ENCODE measurements around the gene BARHL2.

BARHL2 gene

GRCh38 chr1:90724361-90724760 lies 7.3 kb upstream of the BARHL2 start:
- FAIRE-seq = no peak

DNA sequence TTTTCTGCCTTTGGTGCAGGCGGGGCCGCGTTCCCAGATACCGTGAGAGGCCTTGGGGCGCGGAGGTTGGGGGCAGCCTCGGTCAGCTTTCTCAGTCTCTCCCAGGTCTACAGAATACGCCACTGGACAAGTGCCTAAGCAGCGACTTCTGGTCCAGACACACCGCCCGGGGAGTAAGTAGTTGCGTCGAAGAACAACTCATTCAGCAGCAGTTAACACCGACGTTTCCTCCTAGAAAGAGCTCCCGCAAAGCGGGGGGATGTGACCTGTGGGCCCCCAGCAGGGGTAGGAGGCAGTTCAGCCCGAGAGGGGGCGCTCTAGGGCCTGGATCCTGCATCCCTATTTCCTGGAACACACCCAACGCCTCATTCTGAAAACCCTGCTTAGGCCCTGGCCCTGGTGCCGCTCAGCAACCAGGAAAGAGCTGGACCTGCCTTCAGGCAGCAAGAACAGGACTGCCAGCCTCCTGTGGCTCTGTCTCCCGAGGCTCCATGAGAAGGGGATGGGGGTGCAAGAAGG lies 6.5 kb upstream of the BARHL2 start:
- no peak for FAIRE-seq

DNA sequence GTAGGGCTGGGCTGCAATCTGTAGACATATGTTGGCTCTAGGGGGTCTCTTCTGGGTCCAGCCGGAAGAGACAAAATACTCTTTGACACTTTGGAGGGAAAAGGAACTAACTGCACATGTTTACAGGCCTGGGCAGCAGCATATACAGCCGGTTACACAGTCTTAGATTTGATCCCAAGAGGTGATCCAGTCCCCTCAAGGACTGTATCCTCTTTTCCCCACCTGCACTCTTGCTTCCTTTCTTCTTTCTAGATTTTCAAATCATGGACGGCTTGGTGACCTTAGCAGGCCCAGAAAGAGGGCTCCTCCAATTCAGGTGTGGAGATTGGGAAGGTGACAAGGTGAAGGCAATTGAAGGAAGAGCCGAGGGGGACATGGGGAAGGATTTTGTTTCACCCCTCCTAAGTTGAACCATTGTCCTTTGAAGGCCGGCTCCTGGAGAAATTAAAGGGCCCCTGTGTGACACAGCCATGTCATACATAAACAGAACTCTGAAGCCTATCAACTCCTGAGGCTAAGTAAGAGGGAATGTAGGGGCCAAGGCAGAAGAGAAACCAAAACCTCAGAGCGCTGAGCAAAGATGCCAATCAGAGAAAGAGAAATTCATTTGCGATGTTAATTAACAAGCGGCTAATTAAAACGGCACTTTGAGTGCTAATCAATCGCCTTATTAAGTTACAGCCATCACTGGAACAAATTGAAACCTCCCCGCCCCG lies 5.9 kb upstream of the BARHL2 start:
- FAIRE-seq = no peak

DNA sequence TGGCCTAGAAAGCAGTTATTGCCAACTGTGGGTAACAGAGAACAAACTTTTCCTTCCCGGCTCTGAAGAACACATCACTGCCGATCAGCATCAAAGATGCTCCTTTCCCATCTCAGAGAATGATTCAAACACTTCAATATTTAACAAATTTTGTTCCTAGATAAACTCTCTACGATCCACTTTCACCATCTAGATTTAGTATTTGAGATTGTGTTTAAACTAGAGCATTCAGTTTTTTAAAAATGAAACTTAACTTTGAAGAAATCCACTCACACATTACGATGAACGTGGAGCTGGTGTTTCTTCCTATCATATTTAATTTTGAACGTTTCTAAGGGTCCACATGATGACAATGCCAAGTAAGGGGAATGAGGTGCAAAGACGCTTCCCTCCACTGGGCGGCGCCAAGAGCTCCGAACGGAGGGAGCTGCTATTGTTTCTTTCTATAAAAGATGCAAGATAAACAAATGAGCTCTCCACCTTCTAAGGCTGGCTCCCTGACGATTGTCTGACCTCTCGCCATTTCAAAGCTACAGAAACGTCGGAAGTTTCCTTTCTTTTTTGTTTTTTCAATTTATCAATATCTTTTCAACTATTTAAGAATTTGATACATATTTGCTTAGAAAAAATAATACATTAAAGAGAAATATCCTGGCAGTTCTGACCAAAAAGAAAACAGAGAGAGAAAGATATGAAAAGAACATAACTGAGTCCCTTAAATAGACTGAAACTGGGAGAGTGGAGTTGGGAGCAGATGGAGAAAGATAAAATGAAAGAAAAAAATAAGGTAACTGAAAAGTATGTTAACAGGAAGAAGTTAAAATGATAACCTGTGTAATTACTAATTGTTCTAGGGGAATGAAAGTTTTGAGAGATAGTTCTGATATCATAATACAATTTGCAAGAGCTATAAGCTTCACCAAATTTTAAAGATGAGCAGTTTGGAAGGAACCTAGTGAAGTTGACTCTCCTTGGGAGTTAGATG lies 4.4 kb upstream of the BARHL2 start:
- peak; percentile 81 for FAIRE-seq

DNA sequence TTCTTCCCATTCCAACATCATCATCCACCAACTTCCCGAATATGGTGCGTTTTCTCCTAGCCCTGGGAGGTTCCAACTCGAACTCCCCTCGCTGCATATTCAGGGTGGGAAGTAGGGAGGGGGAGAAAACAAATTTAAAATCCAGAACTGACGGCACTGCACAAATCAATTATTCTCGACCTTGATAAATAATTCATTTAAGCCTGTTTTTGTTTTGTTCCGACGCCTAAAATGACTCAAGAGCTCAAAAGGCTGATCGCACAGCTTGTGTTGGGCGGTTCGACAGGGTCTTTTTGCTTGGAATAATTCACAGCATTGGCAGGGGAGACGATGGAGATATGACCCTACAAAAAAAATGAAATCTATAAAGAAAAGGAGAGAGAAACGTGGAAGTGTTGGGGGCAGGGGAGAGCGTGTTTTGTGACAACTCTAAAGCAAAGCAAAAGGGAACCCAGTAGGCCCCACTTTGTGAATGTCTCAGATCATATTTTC lies 3.1 kb upstream of the BARHL2 start:
- no peak for FAIRE-seq

GRCh38 chr1:90719330-90720144 lies 2.4 kb upstream of the BARHL2 start:
- no peak for FAIRE-seq

GRCh38 chr1:90718411-90719329 lies 1.6 kb upstream of the BARHL2 start:
- FAIRE-seq = no peak

DNA sequence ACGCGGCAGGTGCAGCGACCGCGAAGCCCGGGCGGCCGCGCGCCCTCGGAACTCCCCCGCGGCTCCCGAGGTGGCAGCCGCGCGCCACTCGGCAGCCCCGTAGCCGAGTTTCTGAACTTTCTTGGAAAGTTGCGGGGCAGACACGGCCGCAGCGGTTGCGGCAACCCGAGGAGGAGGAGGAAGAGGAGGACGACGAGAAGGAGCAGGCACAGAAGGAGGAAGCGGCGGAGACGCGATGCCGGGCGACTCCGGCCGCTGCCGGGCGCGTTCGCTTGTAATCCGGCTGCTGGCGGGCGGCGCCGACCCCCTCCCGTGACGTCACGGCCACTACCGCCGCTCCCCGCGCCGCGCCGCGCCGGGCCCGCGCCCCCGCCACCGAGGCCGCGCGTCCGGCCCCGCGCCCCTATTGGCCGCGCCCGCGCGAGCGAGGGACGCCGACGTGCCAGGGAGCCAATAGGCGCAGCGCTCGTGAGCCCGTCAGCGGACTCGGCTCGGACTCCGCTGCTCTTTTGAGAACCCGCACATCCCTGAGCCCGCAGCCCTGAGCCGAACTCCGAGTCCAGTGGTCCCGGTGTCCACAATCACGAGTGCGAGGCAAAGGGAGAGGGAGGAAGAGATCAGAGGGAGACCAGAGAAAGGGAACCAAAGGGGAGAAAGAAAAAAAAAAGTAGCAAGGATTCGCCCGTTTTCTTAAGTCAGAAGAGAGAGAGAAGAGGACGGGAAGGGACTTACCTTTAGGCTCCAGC lies 736 bp upstream of the BARHL2 start:
- FAIRE-seq = no peak

DNA sequence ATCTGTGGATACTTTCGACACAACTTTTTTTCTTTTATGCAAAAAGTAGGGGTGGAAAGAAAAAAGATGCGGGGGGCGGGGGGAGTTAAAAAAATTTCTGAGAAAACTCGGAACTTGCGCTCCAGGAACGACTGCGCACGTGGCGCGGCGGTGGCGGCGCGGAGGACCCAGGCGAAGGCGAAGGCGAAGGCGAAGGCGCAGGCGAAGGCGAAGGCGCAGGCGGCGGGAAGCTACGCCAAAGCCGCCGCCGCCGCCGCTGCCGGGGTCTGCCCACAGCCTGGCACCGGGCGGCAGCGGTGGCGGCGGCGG lies 208 bp upstream of the BARHL2 start:
- no peak for FAIRE-seq

DNA sequence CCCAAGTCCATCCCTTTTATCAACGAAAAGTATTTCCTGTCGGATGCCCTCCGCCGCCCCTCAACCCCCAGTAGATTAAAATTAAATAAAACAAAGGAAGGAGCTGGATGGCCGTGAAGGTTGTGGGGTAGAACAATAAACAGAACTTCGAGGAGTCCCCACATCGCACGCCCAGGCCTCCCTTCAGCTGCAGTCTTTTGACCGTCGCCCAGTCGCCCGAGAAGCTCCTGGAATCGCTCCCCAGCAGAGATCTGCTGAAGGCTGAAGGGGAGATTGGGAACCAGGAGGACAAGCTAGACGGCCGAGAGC lies 905 bp downstream of the BARHL2 start:
- no peak for FAIRE-seq

DNA sequence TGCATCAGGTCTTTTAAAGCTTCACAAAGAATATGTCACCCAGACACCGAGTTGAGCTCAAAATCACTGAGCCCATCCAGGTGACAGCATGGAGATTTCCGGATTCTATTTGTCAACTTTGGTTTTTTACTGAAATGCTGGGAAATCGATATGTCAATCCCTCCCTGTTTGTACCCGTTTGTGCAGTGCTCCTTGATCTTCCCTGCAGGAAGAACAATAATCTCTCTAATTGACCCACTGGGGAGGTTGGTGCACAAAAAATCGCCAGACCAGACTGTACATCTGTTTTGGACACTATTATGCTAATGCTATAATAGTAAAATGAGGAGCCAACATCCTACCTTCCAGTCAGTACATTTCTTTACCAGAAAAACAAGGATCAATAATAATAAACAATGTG lies 1.8 kb downstream of the BARHL2 start:
- no peak for FAIRE-seq

GRCh38 chr1:90714521-90714951 lies 2.6 kb downstream of the BARHL2 start:
- no peak for FAIRE-seq

DNA sequence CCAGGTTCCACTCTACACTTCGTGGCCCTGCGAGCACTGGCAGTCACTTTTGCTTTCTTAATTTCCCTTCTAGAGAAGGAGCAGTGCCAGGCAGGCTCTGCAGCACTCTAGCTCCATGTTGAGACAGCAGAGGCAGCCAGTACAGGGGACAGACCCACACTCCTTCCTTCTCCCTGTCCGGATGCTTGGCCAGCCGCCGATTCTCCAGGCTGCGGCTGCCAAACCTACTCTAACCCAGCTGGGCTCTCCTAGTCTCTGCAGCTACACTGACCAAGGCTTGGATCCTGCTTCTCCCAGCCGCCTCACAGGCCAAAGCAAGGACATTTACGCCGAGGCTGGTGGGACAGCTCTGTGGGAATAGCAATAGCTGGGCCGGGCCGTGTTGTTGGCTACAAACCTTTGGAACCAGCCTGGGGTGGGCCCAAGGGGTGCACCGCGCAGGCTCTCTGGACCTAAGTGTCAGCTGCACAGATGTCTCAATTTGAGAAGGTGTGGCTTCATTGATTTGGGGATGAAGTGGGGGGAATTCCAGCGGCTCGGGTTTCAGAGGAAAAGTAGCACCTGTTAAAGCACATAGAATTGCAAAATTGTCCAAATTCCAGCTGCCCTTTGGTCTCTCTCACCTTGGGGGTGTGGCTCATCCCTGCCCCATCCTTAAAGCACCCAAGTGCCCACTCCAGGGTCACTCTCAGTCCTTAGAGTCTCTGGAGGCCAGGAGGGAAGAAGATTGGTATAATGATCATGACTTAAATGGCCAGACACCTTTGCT lies 3.2 kb downstream of the BARHL2 start:
- FAIRE-seq = no peak

DNA sequence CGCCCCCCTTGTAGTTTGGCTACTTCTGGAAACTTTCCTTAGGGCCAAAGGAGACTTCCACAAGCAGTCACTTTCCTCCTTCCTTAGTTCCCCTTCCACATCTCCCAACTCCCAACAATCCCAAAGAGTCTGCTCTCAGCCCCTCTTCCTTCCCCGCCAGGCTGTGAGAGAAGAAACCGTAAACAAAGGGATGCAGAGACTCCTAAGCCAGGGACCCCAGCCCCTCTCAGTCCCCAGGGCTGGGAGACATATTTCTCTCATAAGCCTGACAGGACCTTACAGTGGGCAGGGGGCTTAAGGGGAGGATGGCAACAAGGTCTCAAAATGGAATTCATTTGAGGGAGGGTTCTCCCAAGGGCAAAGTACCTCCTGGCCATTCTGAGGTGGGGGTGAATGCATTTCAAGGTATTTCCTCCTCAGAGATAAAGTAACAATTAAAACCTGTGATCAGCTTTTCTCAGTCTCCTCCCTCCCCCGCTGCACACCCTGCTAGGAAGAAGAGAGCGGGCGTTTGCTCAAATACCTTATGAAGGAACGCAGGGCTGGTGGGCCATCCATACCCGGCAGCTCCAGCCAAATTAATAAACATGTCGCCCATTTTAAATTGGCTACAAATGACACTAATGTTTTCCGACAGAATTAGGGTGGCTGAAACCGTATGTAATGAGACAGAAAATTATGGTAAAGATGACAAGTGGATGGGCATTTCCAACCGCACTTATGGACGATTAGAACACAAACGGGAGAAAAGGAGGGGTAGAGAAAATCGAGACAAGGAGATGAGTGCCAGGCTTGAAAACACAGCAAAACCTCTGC lies 4.0 kb downstream of the BARHL2 start:
- no peak for FAIRE-seq

DNA sequence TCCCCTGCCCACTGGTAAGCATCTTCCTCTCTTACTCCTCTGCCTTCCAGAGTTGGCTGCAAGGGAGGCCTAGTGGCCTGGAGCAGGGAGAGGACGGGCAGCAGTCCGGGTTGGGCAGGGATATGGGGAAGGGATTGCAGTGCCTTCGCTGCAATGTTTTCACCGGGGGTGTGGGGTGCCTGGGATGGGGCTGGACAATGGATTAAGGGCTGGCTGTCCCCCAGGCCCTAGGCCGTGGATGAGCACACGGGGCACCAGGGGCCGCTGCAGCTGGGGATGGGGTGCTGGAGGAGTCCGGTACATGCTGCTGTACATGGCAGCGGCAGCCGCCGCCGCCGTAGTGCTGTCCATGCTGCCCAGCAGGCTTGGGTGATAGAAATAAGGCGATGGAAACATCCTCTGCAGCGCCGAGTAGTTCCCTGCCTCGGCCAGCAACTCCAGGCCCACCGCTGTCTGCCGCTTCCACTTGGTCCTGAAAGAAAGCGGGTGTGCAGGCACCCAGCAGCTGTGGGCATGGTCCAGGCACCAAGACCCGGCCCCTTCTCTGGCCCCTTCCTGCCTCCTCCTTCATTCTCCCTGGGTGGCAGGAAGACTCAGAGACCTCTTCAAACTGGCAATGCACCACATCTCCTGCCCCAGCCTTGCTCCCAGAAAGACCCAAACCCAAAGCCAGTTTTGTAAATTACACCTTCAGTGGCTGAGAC lies 4.8 kb downstream of the BARHL2 start:
- no peak for FAIRE-seq

DNA sequence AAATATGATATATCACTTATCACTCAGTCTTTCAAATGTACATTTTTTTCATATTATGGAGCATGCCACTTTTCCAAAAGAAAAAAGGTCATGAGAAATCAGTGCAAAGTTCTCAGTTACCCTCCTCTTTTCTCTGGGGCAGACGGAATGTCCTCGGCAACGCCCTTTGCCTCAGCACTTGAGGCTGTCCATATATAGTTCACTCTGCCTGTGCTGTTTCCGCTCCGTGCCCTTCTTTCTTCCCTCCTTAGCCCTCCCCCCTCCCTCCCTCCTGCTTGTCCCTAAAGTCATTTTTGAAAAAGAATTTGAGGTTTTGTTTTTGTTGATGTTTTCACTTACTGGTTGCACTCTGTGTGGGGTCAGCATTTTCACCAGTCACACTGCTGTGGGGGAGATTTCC lies 5.4 kb downstream of the BARHL2 start:
- no peak for FAIRE-seq

- no peak for FAIRE-seq
Observed at GRCh38 chr1:90710579-90711536, 6.2 kb downstream of the BARHL2 start.

DNA sequence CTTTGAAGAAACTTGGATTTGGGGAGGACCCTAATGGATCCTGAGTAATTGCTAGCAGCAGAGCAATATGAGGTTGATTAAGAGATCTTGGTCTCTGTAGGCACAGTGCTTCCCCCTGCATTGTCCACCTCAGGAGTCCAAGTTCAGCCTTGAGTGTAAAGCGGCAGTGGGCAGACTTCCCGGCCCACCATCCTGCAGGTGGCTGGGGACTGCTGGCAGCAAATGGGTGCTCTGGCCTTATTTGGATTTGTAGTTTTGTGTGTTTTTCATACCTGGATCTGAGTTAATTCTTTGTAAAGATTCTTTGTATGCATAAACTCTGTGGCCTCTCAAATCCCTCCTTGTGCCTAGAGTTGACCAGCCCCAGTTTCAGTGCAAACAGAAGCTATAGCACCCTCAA lies 7.6 kb downstream of the BARHL2 start:
- no peak for FAIRE-seq

Measured in A204.1 (cell line).